ENCODE results near the gene TMEM9B. TPM values are rescaled to one million over a fixed set of nuclear protein-coding genes. Genes with fewer than 3 reads are reported as not detected.

Gene TMEM9B
- polyA plus RNA-seq, 1 of the 3 experiments (the other 2 are of a cell fraction): 21.8 TPM

GRCh38 chr11:8917157-8917825 is 47.0 kb downstream of the TMEM9B start (continued):
- TF ChIP-seq, protein P1, sequence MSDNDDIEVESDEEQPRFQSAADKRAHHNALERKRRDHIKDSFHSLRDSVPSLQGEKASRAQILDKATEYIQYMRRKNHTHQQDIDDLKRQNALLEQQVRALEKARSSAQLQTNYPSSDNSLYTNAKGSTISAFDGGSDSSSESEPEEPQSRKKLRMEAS (IDR thresholded peaks at IDR 0.05; ENCODE audit: low read depth): peak; percentile 69; the same call in 1 of the 2 replicates
- TF ChIP-seq NRF1 (IDR thresholded peaks at IDR 0.05; ENCODE audit: low read depth, low read length) (no peak), USF1 (IDR thresholded peaks at IDR 0.05; ENCODE audit: borderline replicate concordance, low read depth) (no peak), MXI1 (IDR thresholded peaks at IDR 0.05; ENCODE audit: low read depth, low read length) (no peak), RFX5 (IDR thresholded peaks at IDR 0.05; ENCODE audit: low read length) (no peak), TEAD4 (IDR thresholded peaks at IDR 0.05; ENCODE audit: borderline replicate concordance, insufficient read depth) (peak; percentile 97), NFIC (IDR thresholded peaks at IDR 0.05; ENCODE audit: borderline replicate concordance) (peak; percentile 89), SIN3A (IDR thresholded peaks at IDR 0.05; ENCODE audit: borderline replicate concordance, low read depth, low read length) (peak; percentile 34; the same call in 1 of the 2 replicates), ELF1 (IDR thresholded peaks at IDR 0.05) (peak; percentile 27), RAD21 (IDR thresholded peaks at IDR 0.05; ENCODE audit: low read length) (no peak), ZBTB33 (IDR thresholded peaks at IDR 0.05; ENCODE audit: borderline replicate concordance, low read depth) (no peak), SMC3 (IDR thresholded peaks at IDR 0.05; ENCODE audit: low read depth, low read length) (no peak), USF2 (IDR thresholded peaks at IDR 0.05; ENCODE audit: borderline replicate concordance, low read depth, low read length) (no peak), FOSL2 (IDR thresholded peaks at IDR 0.05; ENCODE audit: borderline replicate concordance, low read depth) (no peak), RCOR1 (IDR thresholded peaks at IDR 0.05; ENCODE audit: low read length) (no peak), TAF1 (IDR thresholded peaks at IDR 0.05; ENCODE audit: borderline replicate concordance, low read depth, low read length) (no peak), POLR2AphosphoS5 (IDR thresholded peaks at IDR 0.05; ENCODE audit: low read depth, low read length) (no peak), FOXM1 (IDR thresholded peaks at IDR 0.05; ENCODE audit: low read depth) (no peak), RXRA (IDR thresholded peaks at IDR 0.05; ENCODE audit: borderline replicate concordance, low read depth) (no peak; the same call in 1 of the 2 replicates), CTCF (IDR thresholded peaks at IDR 0.05) (0 out of 2 replicates have a peak, but pooled peaks have one; percentile 15), YY1 (IDR thresholded peaks at IDR 0.05; ENCODE audit: low read depth) (no peak)
- TF ChIP-seq, protein P2, sequence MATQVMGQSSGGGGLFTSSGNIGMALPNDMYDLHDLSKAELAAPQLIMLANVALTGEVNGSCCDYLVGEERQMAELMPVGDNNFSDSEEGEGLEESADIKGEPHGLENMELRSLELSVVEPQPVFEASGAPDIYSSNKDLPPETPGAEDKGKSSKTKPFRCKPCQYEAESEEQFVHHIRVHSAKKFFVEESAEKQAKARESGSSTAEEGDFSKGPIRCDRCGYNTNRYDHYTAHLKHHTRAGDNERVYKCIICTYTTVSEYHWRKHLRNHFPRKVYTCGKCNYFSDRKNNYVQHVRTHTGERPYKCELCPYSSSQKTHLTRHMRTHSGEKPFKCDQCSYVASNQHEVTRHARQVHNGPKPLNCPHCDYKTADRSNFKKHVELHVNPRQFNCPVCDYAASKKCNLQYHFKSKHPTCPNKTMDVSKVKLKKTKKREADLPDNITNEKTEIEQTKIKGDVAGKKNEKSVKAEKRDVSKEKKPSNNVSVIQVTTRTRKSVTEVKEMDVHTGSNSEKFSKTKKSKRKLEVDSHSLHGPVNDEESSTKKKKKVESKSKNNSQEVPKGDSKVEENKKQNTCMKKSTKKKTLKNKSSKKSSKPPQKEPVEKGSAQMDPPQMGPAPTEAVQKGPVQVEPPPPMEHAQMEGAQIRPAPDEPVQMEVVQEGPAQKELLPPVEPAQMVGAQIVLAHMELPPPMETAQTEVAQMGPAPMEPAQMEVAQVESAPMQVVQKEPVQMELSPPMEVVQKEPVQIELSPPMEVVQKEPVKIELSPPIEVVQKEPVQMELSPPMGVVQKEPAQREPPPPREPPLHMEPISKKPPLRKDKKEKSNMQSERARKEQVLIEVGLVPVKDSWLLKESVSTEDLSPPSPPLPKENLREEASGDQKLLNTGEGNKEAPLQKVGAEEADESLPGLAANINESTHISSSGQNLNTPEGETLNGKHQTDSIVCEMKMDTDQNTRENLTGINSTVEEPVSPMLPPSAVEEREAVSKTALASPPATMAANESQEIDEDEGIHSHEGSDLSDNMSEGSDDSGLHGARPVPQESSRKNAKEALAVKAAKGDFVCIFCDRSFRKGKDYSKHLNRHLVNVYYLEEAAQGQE (IDR thresholded peaks at IDR 0.05; ENCODE audit: low read depth, low read length): no peak
